Measurements from ENCODE around the gene TSC1.

The TSC1 gene

DNA sequence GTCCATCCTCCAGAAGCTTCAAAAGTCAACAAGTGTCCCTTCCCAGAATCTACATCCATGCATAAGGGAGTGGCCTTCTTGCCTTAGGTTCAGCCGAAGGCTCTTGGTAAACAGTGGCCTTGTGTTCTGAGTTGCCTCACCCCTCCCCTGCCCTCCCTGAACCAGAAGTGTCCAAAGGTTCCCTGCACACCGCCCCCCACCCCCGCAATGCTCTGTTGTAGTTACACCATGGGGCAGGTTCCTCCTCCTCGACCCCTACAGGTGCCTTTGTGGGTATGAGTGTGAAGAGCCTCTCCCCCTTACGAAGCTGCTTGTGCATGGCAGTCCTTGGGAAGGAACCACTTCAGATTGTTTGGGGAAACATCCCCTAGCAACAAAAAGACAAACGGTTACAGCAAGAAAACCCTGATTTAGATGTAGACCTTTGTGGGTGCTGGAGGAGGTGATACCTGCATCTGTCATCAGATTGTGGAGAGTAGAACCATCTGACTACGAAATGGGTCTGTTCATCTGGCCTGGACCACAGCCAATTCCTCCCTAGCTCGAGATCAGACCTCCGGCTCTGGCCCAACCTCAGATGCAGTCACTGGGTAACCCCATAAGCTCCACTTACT, 58.6 kb downstream of the TSC1 start:
- peaks cover 3% of the 10 kb centered on the region for H3K36me3 ChIP-seq (ENCODE audit: control insufficient read depth, insufficient read depth, low read length, severe bottlenecking)
- no peaks in the 10 kb centered on the region for H3K27me3 ChIP-seq (replicated peaks; ENCODE audit: control insufficient read depth, insufficient read depth, low read length)
- no peaks in the 10 kb centered on the region for H3K4me1 ChIP-seq (ENCODE audit: control insufficient read depth, insufficient read depth, low read length)
- H3K4me3 ChIP-seq (ENCODE audit: low read length): no peak overlapping the region
- H3K9ac ChIP-seq (ENCODE audit: low read length): no peak overlapping the region
- H3K9me3 ChIP-seq (ENCODE audit: control insufficient read depth, low read length): no peaks in the 10 kb centered on the region
- DNase-seq (ENCODE audit: low read depth): no peak

DNA sequence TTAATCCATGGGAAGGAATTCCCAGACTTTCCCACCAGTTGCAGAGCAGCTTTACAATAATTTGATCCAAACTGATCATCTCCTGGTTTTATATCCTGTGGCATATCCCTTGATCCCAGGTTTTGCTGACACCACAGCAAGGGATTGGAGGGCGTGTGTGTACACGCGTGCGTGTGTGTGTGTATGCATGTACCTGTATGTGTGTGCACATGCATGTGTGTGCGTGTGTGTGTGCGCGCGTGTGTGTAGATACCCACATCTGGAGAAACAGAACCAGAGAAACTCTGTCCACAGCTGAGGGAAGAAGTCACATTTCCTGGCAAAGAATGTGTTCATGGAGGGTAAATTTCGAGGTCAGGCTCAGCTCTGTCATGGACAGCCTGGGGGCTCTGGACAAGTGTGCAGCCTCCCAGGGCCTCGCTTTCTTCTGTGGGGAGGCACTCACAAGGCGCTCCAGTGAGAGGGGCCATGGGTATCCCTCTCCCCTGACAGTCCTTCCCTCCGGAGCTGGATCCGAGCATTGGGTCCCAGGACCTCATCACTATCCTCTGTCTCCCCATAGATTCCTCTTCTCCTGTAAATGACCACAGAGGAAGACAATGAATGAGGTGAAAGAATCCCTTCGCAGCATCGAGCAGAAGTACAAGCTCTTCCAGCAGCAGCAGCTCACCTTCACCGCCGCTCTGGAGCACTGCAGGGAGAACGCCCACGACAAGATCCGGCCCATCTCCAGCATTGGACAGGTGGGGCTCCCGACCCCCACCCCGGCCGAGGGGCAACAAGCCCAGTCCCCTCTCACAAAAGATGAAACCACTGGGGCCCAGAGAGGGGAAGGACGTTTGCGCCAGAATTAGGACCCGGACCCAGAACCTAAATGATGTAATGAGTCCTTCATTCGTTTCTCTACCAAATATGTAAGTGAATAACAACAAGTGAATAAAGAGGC, 60.8 kb downstream of the TSC1 start:
- H3K27me3 ChIP-seq (replicated peaks; ENCODE audit: control insufficient read depth, insufficient read depth, low read length): no peaks in the 10 kb centered on the region
- H3K4me3 ChIP-seq (ENCODE audit: low read length): no peak overlapping the region
- H3K9ac ChIP-seq (ENCODE audit: low read length): no peak overlapping the region
- no peaks in the 10 kb centered on the region for H3K4me1 ChIP-seq (ENCODE audit: control insufficient read depth, insufficient read depth, low read length)
- H3K9me3 ChIP-seq (ENCODE audit: control insufficient read depth, low read length): no peaks in the 10 kb centered on the region
- H3K36me3 ChIP-seq (ENCODE audit: control insufficient read depth, insufficient read depth, low read length, severe bottlenecking): peaks cover 3% of the 10 kb centered on the region
- no peak for DNase-seq (ENCODE audit: low read depth)

DNA sequence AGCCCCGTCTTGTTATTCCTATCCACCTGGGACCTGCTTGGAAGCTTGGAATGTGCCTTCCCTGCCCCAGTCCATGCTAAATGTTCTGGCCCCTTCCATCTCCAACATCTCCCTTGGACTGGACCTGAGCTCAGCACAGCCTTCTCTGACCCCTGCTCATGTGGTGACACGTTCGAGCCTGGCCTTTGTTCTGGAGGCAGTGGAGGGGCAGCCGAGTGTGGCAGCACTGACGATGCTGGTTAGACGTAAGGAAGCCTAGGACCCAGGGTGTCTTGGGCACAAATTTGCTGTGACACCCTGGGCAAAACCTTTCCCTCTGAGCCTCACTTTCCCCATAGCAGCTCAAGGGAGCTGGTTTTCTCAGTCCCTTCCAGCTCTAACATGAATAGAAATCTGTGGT, 61.8 kb downstream of the TSC1 start:
- H3K9ac ChIP-seq (ENCODE audit: low read length): no peak overlapping the region
- H3K9me3 ChIP-seq (ENCODE audit: control insufficient read depth, low read length): no peaks in the 10 kb centered on the region
- peaks cover 3% of the 10 kb centered on the region for H3K36me3 ChIP-seq (ENCODE audit: control insufficient read depth, insufficient read depth, low read length, severe bottlenecking)
- H3K27me3 ChIP-seq (replicated peaks; ENCODE audit: control insufficient read depth, insufficient read depth, low read length): no peaks in the 10 kb centered on the region
- H3K4me3 ChIP-seq (ENCODE audit: low read length): no peak overlapping the region
- no peak for DNase-seq (ENCODE audit: low read depth)
- H3K4me1 ChIP-seq (ENCODE audit: control insufficient read depth, insufficient read depth, low read length): peaks cover 1% of the 10 kb centered on the region

DNA sequence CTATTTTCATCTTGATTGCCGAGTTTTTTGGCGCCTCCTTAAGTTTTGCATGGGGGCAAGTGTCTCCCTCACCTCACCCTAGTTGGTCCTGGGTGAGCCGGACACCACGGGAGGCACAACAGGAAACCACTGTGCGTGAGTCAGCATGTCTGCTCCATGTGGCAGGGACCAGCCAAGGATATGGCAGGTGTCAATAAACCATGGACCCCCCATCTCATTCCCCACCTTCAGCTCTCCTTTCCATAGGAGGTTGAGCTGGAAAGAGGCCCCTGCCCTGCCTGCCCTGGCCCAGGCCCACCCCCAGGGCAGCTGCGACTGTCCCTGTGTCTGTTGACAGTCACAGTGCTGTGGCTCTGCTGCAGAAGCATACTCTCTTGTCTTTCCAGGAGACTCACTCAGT, 62.6 kb downstream of the TSC1 start:
- Histone ChIP-seq H3K27me3 (replicated peaks; ENCODE audit: control insufficient read depth, insufficient read depth, low read length) (no peaks in the 10 kb centered on the region), H3K9ac (ENCODE audit: low read length) (no peak overlapping the region), H3K36me3 (ENCODE audit: control insufficient read depth, insufficient read depth, low read length, severe bottlenecking) (peaks cover 3% of the 10 kb centered on the region), H3K4me1 (ENCODE audit: control insufficient read depth, insufficient read depth, low read length) (peaks cover 5% of the 10 kb centered on the region), H3K4me3 (ENCODE audit: low read length) (no peak overlapping the region), H3K9me3 (ENCODE audit: control insufficient read depth, low read length) (no peaks in the 10 kb centered on the region)
- DNase-seq (ENCODE audit: low read depth): no peak

DNA sequence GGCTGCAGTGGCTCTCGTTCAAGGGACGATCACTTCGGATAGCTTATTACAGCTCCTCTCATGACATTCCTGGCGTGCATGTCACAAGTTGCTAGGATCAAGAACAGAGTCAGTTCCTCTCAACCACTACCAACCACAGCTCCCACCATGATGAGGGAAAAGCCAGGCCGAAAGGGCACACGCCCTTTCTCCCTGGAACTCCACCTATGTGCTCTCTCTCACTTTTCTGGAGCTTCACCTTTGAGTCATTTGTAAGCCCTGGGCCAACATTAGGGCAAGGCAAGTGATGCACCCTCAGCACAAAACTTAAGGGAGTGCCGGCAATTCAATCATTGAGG, 64.1 kb downstream of the TSC1 start:
- peaks cover 3% of the 10 kb centered on the region for H3K36me3 ChIP-seq (ENCODE audit: control insufficient read depth, insufficient read depth, low read length, severe bottlenecking)
- no peak overlapping the region for H3K9ac ChIP-seq (ENCODE audit: low read length)
- no peak for DNase-seq (ENCODE audit: low read depth)
- no peaks in the 10 kb centered on the region for H3K9me3 ChIP-seq (ENCODE audit: control insufficient read depth, low read length)
- H3K4me1 ChIP-seq (ENCODE audit: control insufficient read depth, insufficient read depth, low read length): peaks cover 5% of the 10 kb centered on the region
- no peak overlapping the region for H3K4me3 ChIP-seq (ENCODE audit: low read length)
- no peaks in the 10 kb centered on the region for H3K27me3 ChIP-seq (replicated peaks; ENCODE audit: control insufficient read depth, insufficient read depth, low read length)

DNA sequence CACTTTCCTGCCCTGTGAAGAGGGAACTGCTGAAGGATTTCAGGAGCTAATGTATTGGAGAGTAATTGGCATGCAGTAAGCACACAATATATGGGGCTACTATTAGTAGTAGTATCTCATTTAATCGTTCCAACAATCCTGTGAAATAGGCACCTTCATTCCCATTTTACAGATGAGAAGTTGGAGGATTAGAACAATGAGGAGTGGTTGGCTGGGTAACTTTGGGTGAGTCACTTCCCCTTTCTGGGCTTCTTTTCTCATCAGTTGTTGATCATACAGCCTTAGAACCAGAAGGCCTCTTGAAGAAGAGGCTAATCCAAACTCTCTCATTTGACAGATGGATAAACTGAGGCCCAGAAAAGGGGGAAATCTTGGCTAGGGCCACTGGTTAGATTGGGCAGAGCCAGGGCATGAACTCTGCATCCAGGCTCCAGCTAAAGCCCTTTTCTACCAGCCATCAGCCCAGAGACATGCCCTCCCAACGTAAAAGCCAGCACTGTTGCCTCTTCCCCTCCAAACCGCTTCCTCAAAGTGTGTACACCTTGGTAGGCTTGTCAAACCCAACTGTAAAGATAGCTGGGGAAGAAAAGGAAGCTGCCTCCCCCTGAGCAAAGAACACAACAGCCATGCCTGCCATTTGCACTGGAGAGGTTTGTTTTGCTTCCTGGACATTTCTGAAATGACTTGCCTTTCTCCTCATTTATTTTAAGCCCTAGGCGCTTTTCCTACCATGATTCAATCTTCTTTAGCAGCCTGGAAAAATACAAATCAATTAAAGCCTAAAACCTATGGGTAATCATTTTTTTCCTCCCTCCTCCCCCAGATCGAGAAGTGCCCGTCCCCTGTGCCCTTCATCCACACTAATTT, 64.7 kb downstream of the TSC1 start:
- Histone ChIP-seq H3K4me1 (ENCODE audit: control insufficient read depth, insufficient read depth, low read length) (peaks cover 5% of the 10 kb centered on the region), H3K9me3 (ENCODE audit: control insufficient read depth, low read length) (no peaks in the 10 kb centered on the region), H3K4me3 (ENCODE audit: low read length) (peak overlapping the region; percentile 98), H3K36me3 (ENCODE audit: control insufficient read depth, insufficient read depth, low read length, severe bottlenecking) (peaks cover 3% of the 10 kb centered on the region), H3K27me3 (replicated peaks; ENCODE audit: control insufficient read depth, insufficient read depth, low read length) (no peaks in the 10 kb centered on the region), H3K9ac (ENCODE audit: low read length) (peak overlapping the region; percentile 97)
- no peak for DNase-seq (ENCODE audit: low read depth)

GRCh38 chr9:132878695-132879456, 65.5 kb downstream of the TSC1 start, which contains the start of gene SPACA9:
Gene SPACA9, plus strand, starts transcription at chr9:132878898. Its CDS starts 5,050 bp downstream, at chr9:132883948.
- H3K27me3 ChIP-seq (replicated peaks; ENCODE audit: control insufficient read depth, insufficient read depth, low read length): no peaks in the 10 kb centered on the region
- no peaks in the 10 kb centered on the region for H3K9me3 ChIP-seq (ENCODE audit: control insufficient read depth, low read length)
- DNase-seq (ENCODE audit: low read depth): peak; percentile 89
- H3K4me3 ChIP-seq (ENCODE audit: low read length): peak within 1 kb of the TSS; percentile 98
- peak within 1 kb of the TSS; percentile 97 for H3K9ac ChIP-seq (ENCODE audit: low read length)
- peaks cover 5% of the 10 kb centered on the region for H3K4me1 ChIP-seq (ENCODE audit: control insufficient read depth, insufficient read depth, low read length)
- no peaks in the 10 kb centered on the region for H3K36me3 ChIP-seq (ENCODE audit: control insufficient read depth, insufficient read depth, low read length, severe bottlenecking)

- Histone ChIP-seq H3K27me3 (replicated peaks; ENCODE audit: control insufficient read depth, insufficient read depth, low read length) (no peaks in the 10 kb centered on the region), H3K9ac (ENCODE audit: low read length) (peak within 1 kb of the TSS; percentile 97), H3K4me3 (ENCODE audit: low read length) (peak within 1 kb of the TSS; percentile 98), H3K36me3 (ENCODE audit: control insufficient read depth, insufficient read depth, low read length, severe bottlenecking) (no peaks in the 10 kb centered on the region), H3K9me3 (ENCODE audit: control insufficient read depth, low read length) (no peaks in the 10 kb centered on the region), H3K4me1 (ENCODE audit: control insufficient read depth, insufficient read depth, low read length) (peaks cover 8% of the 10 kb centered on the region)
- peak; percentile 90 for DNase-seq (ENCODE audit: low read depth)
These were observed 66.4 kb downstream of the TSC1 start, which contains the start of gene AK8 for GRCh38 chr9:132877824-132878694. Gene AK8, minus strand, starts transcription at chr9:132878284. Its CDS starts 29 bp downstream, at chr9:132878255.

DNA sequence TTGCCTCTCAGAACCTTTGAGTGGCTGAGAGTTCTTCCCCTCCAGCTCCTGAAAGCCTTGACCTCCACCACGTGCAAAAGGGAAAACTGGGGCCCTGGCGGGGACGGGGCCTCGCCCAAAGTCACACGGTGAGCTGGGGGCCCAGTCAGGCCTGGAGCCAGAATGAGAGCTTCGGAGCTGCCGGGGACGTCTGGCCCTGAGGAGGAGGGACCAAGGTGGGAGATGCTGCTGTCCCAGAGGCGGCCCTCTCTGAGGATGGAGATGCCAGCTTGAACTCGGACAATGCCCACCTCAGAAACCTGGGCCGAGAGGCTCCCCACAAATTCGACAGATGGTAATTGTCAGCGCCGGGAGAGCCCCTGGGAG, 67.0 kb downstream of the TSC1 start:
- H3K9me3 ChIP-seq (ENCODE audit: control insufficient read depth, low read length): no peaks in the 10 kb centered on the region
- H3K4me3 ChIP-seq (ENCODE audit: low read length): peak overlapping the region; percentile 98
- peak overlapping the region; percentile 97 for H3K9ac ChIP-seq (ENCODE audit: low read length)
- no peaks in the 10 kb centered on the region for H3K27me3 ChIP-seq (replicated peaks; ENCODE audit: control insufficient read depth, insufficient read depth, low read length)
- peaks cover 8% of the 10 kb centered on the region for H3K4me1 ChIP-seq (ENCODE audit: control insufficient read depth, insufficient read depth, low read length)
- DNase-seq (ENCODE audit: low read depth): no peak
- no peaks in the 10 kb centered on the region for H3K36me3 ChIP-seq (ENCODE audit: control insufficient read depth, insufficient read depth, low read length, severe bottlenecking)

DNA sequence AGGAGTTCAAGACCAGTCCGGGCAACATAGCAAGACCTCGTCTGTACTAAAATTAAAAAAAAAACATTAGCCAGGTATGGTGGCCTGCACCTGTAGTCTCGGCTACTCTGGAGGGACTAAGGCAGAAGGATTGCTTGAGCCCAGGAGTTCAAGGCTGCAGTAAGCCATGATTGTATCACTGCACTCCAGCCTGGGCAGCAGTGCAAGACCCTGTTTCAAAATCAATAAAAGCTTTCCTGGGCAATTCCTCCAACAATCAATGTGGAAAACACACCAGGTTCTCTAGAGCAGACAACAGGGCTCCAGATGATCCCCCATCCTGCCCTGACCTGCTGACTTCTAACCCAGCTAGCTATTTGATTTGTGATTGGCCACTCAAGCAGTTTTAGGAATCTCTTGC, 67.6 kb downstream of the TSC1 start:
- H3K4me3 ChIP-seq (ENCODE audit: low read length): no peak overlapping the region

More for the DNA sequence above, 67.6 kb downstream of the TSC1 start:
- no peaks in the 10 kb centered on the region for H3K27me3 ChIP-seq (replicated peaks; ENCODE audit: control insufficient read depth, insufficient read depth, low read length)
- peak overlapping the region; percentile 97 for H3K9ac ChIP-seq (ENCODE audit: low read length)
- no peaks in the 10 kb centered on the region for H3K9me3 ChIP-seq (ENCODE audit: control insufficient read depth, low read length)
- DNase-seq (ENCODE audit: low read depth): no peak
- no peaks in the 10 kb centered on the region for H3K36me3 ChIP-seq (ENCODE audit: control insufficient read depth, insufficient read depth, low read length, severe bottlenecking)
- H3K4me1 ChIP-seq (ENCODE audit: control insufficient read depth, insufficient read depth, low read length): peaks cover 8% of the 10 kb centered on the region

All from adipocyte (in vitro differentiated cells).